NCI-H128 (cell line): ENCODE data around the gene MMP3.

Experiments
- DNase-seq: peaks from one replicate; lab custom pipeline; 2025; ENCODE audit not compliant: unreplicated experiment; lab: John Stamatoyannopoulos, UW

MMP3 gene

DNA sequence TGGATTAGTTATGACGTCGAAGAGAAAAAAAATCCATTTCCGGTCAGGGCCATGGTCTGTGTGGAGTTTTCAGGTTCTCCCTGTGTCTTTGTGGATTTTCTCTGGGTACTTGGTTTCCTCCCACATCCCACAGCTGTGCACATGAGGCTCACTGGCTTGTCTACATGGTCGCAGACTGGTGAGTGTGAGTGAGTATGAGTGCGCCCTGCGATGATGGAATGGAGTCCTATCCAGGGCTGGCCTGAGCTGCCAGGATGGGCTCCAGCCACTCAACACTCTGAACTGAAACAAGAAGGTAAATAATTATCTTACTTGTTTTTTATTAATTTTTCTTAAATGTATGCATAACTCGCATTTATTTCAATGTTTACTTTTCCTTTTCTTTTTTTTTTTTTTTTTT is 10.8 kb downstream of the MMP3 start:
- DNase-seq, result no peak

DNA sequence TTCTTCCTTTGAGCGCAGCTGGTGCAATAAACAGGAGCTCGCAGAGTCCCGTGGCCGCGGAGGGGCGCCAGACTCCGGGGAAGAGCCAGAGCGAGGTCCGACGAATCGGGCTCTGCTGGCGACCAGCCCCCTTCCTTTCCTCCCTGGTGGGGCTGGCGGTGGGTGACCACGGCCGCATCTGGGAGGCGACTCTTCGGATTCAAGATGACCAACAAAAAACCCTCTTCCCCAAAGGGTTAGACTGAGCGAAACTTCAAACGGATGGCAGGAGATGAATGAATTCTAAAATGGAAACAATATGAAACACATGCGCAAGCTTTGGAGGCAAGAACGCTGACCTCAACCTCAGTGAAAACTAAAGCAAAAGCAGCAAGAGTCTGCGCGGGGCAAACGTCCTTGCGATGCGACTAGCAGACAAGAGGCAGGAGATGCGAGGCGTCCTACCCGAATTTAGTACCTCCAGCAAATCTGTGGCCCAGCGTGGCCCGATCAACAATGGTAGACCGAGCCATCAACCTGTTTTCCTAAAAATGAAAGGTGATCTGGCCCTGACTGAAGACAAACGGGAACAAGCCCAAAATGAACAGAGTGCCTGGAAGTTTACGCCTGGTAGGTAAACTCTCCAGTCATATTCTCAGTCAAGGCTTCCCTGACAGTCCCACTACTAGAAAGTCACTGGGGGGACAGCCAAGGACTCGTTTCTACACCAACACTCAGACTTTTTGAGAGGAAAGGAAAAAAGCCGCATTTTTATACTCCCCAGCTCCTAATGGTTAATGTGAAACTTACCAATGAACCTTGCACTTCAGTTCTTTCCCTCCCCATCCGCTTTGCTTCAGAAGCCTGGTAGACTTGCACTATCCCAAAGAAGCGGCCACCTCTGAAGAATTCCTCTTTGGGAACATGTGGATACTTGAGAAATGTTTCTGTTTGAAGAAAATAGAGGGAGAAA is 11.6 kb downstream of the MMP3 start:
- DNase-seq, result no peak

DNA sequence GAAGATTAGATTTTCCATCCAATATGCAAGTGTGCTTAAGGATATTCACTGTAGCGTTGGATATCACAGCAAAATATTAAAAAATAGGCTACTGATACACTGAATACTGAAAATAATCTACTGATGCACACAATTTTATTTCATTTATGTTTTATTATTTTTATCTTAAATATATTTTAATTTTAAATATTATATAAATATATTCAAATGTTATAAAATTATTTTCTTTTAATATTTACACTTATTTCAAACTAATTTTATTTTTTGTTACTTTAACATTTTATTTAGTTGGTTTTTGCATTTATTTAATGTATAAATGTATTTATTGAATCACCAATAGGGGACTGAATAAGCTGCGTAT is 12.3 kb downstream of the MMP3 start:
- no peak for DNase-seq

DNA sequence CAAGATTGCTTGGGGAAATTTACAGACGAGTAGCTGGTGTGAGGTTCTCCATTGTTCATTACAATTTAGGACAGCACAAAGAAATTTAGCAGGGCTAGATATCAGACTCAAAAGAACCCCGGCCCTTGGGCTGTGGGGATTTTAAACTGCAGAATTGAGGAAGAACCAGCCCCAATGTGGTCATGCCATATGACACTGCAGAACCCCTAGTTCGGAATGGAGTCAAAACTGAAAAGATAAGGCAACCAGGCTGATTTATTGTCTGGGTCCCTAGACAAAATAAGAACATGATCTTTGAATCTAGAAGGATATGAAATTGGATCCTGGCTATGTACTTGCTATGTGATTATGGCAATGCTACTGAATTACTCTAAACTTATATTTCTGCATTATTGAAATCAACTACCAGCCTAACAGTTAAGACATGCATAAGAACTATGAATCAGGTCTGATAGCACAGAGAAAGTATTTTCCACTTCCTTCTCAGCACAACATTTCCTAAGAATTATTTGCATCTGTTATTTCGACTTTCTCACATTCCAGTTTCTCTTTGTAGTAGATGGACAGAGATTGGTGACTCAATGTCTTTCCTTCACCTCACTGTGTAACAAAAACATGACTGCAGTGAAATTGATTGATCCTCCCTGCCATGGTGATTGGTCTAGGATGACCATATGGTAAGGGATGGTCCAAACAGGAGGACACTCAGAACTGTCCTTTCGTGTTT is 13.2 kb downstream of the MMP3 start:
- DNase-seq, result no peak

DNA sequence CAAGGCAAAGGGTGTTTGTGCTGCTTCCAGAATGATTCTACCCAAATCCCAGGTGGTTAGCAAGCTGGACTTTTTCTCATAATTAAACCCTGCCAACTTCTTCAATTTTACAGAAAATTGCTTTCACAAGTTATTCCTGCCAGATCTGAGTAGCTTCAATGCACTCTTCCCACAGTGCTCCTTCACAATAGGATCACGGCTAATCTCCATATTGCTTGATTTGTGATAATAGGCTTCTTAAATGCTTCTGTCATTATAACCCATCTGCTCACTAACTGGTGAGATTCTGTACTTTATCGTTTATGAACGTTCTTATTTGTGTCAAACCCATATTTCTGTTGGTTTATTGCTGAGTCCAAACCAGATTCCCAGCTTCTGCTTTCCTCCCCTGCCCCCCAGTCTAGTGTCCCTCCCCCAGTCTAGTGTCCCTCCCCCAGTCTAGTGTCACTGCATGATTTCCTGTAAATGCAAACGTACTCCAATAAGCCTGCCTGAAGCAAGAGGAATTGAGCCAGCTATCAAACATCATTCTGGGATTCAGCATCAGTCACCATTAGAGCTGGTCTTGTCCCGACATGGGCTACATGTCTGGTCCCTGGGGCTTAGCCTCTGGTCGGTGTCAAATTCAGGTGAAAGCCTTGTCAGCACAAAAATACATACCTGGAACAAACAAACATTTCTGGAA is 14.0 kb downstream of the MMP3 start:
- no peak for DNase-seq

DNA sequence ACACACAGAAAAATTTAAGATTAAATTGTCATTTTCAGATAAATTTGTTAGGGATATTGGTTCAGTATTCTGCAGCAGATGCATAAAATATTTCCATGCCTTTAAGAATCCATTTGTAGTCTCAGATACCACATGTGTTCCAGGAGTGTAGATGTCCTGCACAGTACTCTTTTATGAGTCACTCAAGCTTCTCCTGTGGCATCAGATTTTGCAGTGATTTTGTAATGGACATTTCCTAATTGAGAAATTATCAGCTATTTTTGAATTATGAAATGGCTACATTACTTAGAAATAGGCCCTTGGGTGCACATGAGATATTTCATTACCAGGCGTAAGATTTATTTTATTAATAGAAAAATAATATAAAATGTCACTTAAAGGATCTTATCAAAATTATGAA is 18.9 kb downstream of the MMP3 start:
- DNase-seq, result no peak

DNA sequence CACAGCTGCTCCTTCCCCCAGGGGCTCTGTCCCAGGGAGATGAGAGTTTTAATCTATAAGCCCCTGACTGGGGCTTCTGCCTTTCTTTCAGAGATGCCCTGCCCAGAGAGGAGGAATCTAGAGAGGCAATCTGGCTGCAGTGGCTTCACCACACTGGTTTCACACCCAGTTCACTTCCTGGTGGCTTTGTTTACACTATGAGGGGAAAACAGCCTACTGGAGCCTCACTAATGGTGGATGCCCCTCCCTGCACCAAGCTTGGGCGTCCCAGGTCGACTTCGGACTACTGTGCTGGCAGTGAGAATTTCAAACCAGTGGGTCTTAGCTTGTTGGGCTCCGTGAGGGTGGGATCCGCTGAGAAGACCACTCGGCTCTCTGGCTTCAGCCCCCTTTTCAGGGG is 23.9 kb downstream of the MMP3 start:
- DNase-seq, result no peak

DNA sequence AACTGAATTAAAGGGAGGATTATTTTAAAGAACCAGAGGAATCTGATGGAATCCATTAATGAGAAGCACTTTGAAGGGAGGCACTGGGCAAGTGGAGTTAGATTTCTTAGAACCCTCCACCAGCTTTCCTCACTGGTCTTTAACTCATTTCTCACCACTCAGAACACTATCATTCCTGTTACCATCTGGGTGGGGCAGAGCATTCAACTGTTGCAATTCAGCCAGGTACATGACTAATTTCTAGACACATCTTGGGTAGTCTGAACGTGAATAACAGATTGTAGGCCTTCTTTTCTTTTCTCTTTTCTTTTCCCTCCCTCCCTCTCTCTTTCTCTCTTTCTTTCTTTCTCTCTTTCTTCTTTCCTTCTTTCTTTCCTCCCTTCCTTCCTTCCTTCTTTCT is 29.9 kb downstream of the MMP3 start:
- no peak for DNase-seq

DNA sequence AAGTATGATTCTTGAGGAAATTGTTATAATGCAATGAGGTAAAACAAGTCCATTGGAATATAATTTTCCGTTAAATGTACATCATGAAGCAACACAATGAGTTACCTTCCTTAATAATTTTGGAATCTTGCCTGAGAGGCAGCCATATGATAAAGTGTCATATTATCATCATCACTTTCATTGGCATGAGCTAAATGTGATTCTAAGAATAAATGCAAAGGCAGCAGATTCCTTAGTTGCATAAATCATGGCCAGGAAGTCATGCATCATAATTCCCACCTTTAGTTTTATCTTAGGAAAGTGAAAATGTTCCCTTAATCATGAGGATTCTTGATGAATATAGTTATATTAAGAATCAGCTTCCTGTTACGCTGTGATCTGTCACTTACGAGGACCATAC is 31.2 kb downstream of the MMP3 start:
- DNase-seq, result no peak

DNA sequence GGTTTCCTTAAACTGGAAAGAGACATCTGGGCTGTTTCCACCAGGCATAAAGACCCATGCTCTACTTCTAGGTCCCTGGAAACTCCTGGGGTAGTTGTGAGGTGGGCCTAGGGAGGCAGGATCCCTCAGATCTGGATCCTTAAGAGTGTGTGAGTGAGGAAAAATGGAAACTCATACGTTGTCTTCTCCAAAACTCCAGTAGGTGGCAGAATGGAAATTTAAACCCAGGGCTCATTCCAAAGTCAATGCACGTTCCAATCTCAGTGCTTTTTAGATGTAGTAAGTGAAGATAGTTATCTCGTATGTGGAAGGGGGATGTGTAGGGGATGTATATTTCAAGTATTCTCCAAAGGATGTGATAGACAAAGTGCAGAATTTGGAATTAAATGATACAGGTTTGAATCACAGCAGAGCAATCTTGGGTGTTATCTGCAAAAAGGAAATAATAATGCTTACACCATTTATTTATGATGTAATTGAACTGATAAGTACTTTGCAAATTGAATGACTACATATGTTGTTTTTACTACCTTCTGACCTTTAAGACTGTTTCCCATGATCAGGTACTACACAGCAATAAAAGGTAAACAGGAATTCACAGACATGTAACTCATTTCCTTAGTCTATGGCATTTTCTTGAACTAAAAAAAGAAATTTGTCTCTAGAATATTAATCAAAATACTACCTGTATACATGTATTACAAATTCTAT is 32.3 kb downstream of the MMP3 start:
- no peak for DNase-seq

DNA sequence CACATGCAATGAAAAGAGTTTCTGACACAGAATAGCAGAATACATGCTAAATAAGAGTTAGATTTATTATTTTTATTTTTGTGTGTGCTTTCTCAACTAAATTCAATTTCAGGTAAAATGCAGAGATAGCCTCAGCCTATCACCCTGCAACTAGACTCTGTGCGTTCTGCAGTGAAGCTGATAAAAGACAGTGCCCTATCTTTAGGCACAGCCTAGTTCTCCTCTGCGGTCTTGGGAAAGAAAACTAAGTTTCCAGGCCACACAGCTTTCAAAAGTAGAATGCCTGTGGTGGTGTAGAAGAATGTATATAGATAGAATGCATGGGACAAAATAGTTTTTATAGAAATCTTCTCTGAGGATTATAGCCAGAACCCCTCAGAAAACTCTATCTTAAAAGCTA is 33.4 kb downstream of the MMP3 start:
- no peak for DNase-seq

DNA sequence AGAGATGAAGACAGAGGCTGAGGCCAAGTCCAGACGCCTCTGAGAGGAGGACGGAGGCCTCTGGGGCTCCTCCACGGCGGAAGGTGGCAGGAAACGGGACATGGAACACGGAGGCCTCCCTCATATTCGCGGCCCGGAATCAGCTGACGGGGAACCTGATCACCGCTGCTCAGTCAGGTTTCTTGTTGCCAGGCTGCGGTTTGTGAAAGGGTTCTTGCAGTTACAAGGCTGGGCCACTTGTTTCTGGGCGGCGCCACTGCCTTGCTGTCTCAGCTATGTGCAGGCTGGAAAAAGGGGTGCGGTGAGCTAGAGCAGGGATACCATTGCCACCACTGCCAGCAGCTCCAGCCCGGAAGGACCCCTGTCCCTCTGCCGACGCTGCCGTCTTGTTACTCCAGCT is 35.5 kb downstream of the MMP3 start:
- DNase-seq, result no peak

DNA sequence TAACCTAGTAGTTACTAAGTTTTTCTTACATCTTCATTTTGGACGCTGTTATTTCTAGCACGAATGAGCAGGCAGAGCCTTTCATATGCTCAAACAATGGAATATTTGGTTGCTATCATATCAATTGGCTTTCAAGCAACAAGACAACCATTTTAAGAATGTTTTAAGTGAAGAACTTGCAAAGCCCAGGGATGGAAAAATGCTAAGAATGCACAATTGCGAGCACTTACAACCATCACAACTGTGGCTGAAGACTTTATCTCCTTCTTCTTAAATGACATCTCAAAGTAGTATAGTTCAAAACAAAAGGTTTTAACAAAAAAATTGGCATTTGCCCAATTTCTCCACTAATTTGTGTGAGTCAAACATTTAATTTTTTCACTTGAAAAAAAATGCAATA is 37.1 kb downstream of the MMP3 start:
- no peak for DNase-seq

DNA sequence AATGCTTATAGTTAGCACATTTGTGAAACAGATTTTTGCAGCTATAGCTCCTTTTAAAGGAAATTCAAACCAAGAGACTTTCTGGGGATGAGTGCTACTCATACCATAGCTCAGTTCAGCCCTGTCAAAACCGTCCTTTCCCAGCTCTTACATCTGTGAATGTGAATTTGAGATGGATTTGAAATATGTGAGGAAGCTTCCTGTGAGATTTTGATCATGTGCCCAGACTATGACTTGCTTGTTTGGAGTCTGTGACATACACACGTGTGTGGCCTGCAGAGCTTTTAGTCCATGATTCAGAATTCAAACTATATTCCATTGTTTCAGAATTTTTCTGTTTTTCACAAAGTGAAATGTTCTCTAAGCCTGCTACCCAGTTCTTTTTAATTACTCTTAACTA is 41.1 kb downstream of the MMP3 start:
- DNase-seq, result no peak

DNA sequence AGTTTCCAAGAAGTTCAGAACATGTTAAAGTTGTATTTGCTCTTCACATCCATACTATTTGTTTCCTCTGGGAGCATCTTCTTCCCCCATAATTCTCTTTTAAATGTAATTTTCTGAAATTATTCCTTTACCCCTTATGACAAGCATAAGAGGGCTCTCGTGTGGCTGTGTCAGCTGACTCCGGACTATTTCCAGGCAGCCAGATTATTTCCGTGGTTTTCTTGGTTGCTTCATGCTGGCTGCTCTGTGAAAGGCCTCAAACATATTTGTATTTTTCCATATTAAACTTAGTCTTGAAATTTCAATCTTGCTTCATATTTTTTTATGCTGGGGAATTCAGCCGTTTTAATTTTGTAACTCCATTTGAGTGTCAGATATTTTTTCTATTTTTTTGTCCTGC is 42.6 kb downstream of the MMP3 start:
- no peak for DNase-seq

DNA sequence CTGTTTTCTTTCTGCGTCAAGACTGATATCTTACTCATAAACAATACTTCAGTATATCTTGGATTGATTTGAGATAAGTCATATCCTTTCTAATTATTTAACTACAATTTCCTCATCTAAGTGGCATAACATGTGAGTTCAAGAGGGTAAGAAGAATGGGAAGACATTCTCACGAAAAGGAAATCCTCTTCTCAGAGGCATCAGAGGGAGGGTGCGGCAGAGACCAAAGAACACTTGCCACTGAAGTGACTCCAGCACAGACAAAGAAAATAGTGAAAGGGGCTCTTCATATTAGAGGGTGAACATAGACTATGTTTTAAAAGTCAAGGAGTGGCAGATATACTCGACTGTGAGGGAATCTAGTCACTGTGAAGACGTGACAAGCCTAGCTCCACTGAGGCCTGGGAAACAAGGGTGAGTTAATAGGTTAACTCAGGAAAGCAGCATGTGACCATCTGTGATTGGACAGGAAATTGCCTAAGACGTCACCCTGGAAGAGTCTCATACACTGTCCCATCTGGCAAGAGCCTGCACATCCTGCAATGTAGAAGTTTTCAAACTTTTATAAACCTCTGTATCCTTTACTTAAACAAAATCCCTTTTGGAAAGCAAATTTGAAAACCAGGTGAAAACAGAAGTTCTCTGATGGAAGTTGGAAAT is 43.6 kb downstream of the MMP3 start:
- no peak for DNase-seq

DNA sequence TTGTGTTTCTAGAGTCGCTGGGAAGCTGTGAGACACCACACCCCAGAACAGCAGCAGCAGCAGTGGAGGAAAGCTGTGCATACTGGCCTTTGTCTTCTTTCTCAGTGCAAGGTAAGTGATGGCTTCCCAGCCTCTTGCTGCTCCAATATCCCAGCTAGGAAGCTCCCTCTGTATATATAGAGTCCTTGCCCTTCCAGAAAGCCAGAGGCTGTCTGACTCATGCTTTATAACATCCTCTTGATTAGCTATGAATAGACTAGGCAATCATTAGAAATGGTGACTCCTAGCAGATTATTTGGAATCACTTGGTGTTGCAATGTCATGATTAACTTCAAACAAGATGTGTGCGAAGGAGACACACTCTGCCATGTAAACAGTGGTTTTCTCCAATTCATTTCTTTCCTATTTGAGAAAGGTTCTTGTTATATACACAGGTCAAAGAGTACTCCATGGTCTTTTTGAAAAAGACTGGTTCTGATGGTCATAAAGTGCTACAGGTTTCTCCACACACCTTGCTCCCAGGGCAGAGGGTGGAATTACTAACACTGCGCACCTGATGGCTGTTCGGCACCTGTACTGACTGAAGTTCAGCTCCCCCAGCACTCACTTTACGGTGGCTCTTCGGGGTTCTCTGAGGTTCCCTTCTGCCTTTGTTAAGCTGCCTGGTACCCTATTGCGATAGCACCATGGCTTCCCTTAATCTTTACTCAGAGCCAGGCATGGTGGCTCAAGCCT is 45.2 kb downstream of the MMP3 start, which contains the start of gene MMP1:
TSS of gene MMP1 (minus strand) at position 149 of the 735 bp plus-strand sequence. CDS start at position 81, 68 bp downstream.
- no peak for DNase-seq

DNA sequence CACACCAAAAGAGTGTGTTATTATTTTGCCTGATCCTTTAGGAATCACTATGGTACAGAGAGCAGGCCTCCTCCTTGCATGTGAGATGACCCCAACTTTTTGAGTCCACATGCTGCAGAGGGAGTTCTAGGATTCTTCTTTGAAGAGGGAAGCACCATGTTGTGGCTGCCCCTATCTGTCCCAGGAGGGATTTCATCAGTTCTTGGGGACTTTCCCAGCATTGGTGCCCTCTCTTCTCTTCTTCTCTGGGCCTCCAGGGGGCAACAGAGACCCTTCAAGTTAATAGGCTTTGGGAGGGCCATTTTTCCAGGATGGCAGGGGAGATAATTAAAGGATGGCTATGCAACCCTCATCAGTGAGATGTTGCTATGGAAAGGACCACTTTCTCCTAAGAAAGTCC is 49.0 kb downstream of the MMP3 start:
- DNase-seq, result no peak

DNA sequence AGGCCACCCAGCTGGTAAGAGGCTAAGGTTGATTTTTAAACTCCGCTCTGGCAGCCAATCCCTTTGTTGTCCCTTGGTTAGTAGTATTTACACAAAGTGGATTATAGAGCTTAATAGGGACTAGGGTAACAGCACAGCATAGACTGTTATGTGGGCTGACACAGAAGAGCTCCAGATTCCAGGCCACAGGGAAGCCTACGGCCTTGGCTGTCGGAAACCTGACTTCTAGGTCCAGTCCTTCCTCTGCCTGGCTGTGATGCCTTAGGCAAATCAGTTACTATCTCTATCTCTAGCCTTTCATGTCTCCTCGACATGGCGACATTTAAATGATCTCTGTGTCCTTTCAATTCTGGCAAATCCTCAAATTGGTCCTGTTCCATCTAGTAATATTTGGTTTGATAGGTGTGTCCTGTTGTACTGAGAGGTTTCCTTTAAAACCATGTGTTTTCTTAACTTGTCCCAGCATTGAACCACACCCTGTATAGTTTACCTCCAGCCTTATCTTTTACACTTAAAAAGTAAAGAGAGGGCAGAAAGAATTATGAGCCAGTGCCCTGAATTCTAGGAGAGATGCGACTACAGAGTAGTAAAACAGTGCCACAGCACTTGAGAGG is 49.6 kb downstream of the MMP3 start:
- DNase-seq, result no peak

DNA sequence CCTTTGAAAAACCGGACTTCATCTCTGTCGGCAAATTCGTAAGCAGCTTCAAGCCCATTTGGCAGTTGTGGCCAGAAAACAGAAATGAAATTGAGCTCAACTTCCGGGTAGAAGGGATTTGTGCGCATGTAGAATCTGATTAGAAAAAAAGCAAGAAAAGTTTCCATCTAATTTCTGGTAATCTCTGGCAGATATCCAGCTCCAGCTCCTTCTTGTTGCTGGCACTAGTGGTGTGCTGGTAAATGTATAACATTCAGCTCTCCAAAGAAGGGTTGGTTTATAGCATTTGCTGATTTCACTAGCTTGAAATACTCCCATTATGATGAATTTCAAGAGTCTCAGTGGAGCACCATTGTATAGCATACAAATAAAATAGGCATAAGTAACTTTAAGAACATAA is 50.8 kb downstream of the MMP3 start:
- no peak for DNase-seq
